Neuronal stem cell (in vitro differentiated cells): ENCODE data around the gene PFKP.

Experiments
- DNase-seq: peaks from one replicate; pipeline ENCODE4 v3.0.0-alpha.2; 2013; ENCODE audit warnings: low spot score
- H2AFZ ChIP-seq: one replicate; pipeline ENCODE4 v1.6.1; 2013; ENCODE audit warnings: mild to moderate bottlenecking, low read length, inconsistent platforms
- H2AK5ac ChIP-seq: 2 replicates; pipeline ENCODE4 v1.6.1; 2013; ENCODE audit warnings: low read depth, mild to moderate bottlenecking, inconsistent platforms, low read length, moderate library complexity, mixed read lengths
- H2BK120ac ChIP-seq: 2 replicates; pipeline ENCODE4 v1.6.1; 2013; ENCODE audit warnings: low read depth, mild to moderate bottlenecking, inconsistent platforms, low read length, moderate library complexity, mixed read lengths
- H2BK12ac ChIP-seq: one replicate; pipeline ENCODE4 v1.6.1; 2013; ENCODE audit warnings: low read length, inconsistent platforms
- H2BK15ac ChIP-seq: 2 replicates; pipeline ENCODE4 v1.6.1; 2013; ENCODE audit warnings: mild to moderate bottlenecking, low read length, inconsistent platforms, mixed read lengths
- H2BK5ac ChIP-seq: one replicate; pipeline ENCODE4 v1.6.1; 2013; ENCODE audit warnings: inconsistent platforms, mild to moderate bottlenecking, low read length, moderate library complexity
- H3K14ac ChIP-seq: one replicate; pipeline ENCODE4 v1.6.1; 2013; ENCODE audit warnings: low read length, inconsistent platforms
- H3K18ac ChIP-seq: 2 replicates; pipeline ENCODE4 v1.6.1; 2013; ENCODE audit warnings: low read length, inconsistent platforms
- H3K23ac ChIP-seq: 2 replicates; pipeline ENCODE4 v1.6.1; 2013; ENCODE audit warnings: low read depth, mild to moderate bottlenecking, mixed read lengths, low read length, inconsistent platforms; ENCODE audit not compliant: poor library complexity
- H3K27ac ChIP-seq: replicated peaks from 3 replicates; pipeline ENCODE4 v1.5.1; 2013; ENCODE audit warnings: low read length, inconsistent platforms
- H3K27me3 ChIP-seq, 3 experiments: 2 replicates each; pipeline ENCODE4 v1.6.1; 2013; ENCODE audit warnings: low read length in 3 of 3, mild to moderate bottlenecking in 2 of 3, inconsistent platforms in 1 of 3, low read depth in 1 of 3, mixed read lengths in 1 of 3, moderate library complexity in 1 of 3; ENCODE audit not compliant: control insufficient read depth in 3 of 3, insufficient read depth in 3 of 3
- H3K36me3 ChIP-seq, 2 donors: replicated peaks in 1 of 2; 2 replicates each; pipeline ENCODE4 v1.6.1; 2013; ENCODE audit warnings: low read length in 2 of 2; ENCODE audit not compliant: control insufficient read depth in 2 of 2, insufficient read depth in 2 of 2
- H3K4ac ChIP-seq: 2 replicates; pipeline ENCODE4 v1.6.1; 2013; ENCODE audit warnings: inconsistent platforms, mild to moderate bottlenecking, low read length, moderate library complexity
- H3K4me1 ChIP-seq, 2 donors: 1 replicate in 1 of 2; 2 replicates in 1 of 2; pipeline ENCODE4 v1.6.1; 2013; ENCODE audit warnings: low read length in 2 of 2, low read depth in 1 of 2; ENCODE audit not compliant: control insufficient read depth in 2 of 2, insufficient read depth in 1 of 2
- H3K4me2 ChIP-seq: one replicate; pipeline ENCODE4 v1.6.1; 2013; ENCODE audit warnings: mild to moderate bottlenecking, low read length, inconsistent platforms; ENCODE audit not compliant: insufficient read depth, poor library complexity, severe bottlenecking
- H3K4me3 ChIP-seq, 2 donors: 2 replicates each; pipeline ENCODE4 v1.5.1; 2013; ENCODE audit warnings: low read length in 2 of 2, mild to moderate bottlenecking in 2 of 2, inconsistent platforms in 1 of 2, moderate library complexity in 1 of 2
- H3K79me1 ChIP-seq: one replicate; pipeline ENCODE4 v1.6.1; 2013; ENCODE audit warnings: low read depth, mild to moderate bottlenecking, inconsistent platforms, low read length, moderate library complexity
- H3K9ac ChIP-seq: one replicate; pipeline ENCODE4 v1.6.1; 2013; ENCODE audit warnings: mild to moderate bottlenecking, low read depth, low read length, inconsistent platforms; ENCODE audit not compliant: poor library complexity
- H3K9me3 ChIP-seq, 2 donors: replicated peaks in 1 of 2; 2 replicates each; pipeline versions ENCODE3 to v1.6.1; 2013; ENCODE audit warnings: low read length in 2 of 2, mild to moderate bottlenecking in 2 of 2, inconsistent platforms in 1 of 2, low read depth in 1 of 2, mixed read lengths in 1 of 2, moderate library complexity in 1 of 2; ENCODE audit not compliant: control insufficient read depth in 2 of 2, insufficient read depth in 1 of 2
- H4K8ac ChIP-seq: one replicate; pipeline ENCODE4 v1.6.1; 2013; ENCODE audit warnings: low read depth, mild to moderate bottlenecking, inconsistent platforms, low read length, moderate library complexity
- H4K91ac ChIP-seq: one replicate; pipeline ENCODE4 v1.6.1; 2013; ENCODE audit warnings: low read length, low read depth, mild to moderate bottlenecking, inconsistent platforms; ENCODE audit not compliant: poor library complexity
- WGBS, 2 donors: extraction: QIAGEN DNeasy Blood & Tissue Kit; methylation state at CpG; one replicate each; pipeline ENCODE4 v1.1.7; 2013; ENCODE audit warnings: missing lambda C conversion rate in 2 of 2, mixed read lengths in 1 of 2; ENCODE audit not compliant: insufficient read length in 2 of 2, insufficient replicate concordance in 1 of 2; ENCODE audit errors: extremely low coverage in 2 of 2; 5-methylcytosine and 5-hydroxymethylcytosine counted together

The PFKP gene

DNA sequence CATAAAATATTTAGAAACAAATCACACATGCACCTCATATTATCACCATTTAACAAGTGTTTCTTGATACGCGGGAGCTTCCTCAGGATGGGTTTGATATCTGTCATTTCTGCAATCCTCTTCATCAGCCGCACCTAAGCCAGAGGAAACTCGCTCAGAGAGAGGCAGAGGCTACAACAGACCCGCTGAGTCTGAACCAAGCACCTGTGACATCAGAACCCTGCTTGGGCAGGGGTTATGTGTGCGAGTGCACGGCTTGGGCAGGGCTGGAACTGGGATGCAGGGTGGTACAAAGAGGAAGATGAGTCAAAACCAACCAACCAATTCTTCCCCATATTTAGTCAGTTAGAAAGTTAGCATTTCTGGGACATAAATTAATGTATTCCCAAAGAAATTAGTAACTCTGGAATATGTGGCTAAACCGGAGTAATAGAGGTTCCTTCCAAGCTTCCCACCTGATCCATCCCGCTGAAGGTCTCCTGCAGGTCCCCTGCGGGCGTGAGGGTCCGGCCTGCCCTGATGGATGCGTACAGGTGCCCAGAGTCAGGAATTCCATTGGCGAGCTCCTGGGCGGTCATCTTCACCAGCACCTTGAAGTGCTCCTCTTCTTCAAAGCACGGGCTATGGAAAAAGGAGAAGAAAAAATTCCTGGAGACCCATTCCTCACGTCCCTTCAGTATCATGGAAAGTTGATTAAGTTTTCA is 79.9 kb downstream of the PFKP start:
- H3K27ac ChIP-seq, result no peak overlapping the region
- no peak overlapping the region for H2BK5ac ChIP-seq
- H3K79me1 ChIP-seq, result no peaks in the 10 kb centered on the region
- H4K91ac ChIP-seq, result no peak overlapping the region
- no peak overlapping the region for H2BK120ac ChIP-seq
- H3K27me3 ChIP-seq, result no peaks in the 10 kb centered on the region
- no peak overlapping the region for H3K18ac ChIP-seq
- no peak overlapping the region for H3K9ac ChIP-seq
- H3K36me3 ChIP-seq, result peaks cover 26 to 97% of the 10 kb centered on the region in 2 donors
- H3K4me2 ChIP-seq, result no peak overlapping the region
- H2BK15ac ChIP-seq, result no peak overlapping the region
- H4K8ac ChIP-seq, result no peak overlapping the region
- no peak overlapping the region for H3K23ac ChIP-seq
- WGBS, 2 donors, result no CpG with 5 or more reads among the region's 17 CpGs
- no peaks in the 10 kb centered on the region for H3K9me3 ChIP-seq
- no peaks in the 10 kb centered on the region for H3K4me1 ChIP-seq
- H2BK12ac ChIP-seq, result no peak overlapping the region
- H3K14ac ChIP-seq, result no peak overlapping the region
- H2AFZ ChIP-seq, result no peak overlapping the region
- H2AK5ac ChIP-seq, result no peak overlapping the region
- H3K4ac ChIP-seq, result no peak overlapping the region
- no peak overlapping the region for H3K4me3 ChIP-seq
- no peak for DNase-seq

DNA sequence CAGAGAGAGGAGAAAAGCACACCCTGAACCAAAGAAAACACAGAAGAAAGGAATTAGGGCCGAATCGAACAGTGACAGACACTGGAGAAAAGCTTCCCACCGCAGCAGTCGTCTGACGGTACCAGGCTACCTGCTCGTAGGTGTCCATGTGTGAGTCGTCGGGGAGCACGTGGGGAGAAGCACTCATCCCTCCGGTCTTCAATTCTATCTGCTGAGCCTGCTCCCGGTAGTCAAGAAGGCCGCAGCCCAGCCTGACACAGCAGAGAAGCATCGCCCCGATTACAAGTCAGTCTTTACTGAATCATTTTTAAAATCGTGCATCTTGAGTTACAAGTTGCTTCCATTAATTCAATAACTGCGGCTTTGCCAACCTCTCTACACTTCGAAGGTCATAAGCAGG is 80.7 kb downstream of the PFKP start:
- no peaks in the 10 kb centered on the region for H3K27me3 ChIP-seq
- H2BK12ac ChIP-seq, result no peak overlapping the region
- no peak overlapping the region for H3K18ac ChIP-seq
- WGBS, 2 donors, result no CpG with 5 or more reads among the region's 17 CpGs
- H2BK15ac ChIP-seq, result no peak overlapping the region
- H3K4me2 ChIP-seq, result no peak overlapping the region
- no peak overlapping the region for H2AFZ ChIP-seq
- no peaks in the 10 kb centered on the region for H3K79me1 ChIP-seq
- H4K91ac ChIP-seq, result no peak overlapping the region
- H3K14ac ChIP-seq, result no peak overlapping the region
- H2BK5ac ChIP-seq, result no peak overlapping the region
- H2BK120ac ChIP-seq, result no peak overlapping the region
- no peak overlapping the region for H3K4ac ChIP-seq
- H3K4me3 ChIP-seq, result no peak overlapping the region
- no peaks in the 10 kb centered on the region for H3K4me1 ChIP-seq
- no peak overlapping the region for H3K9ac ChIP-seq
- H3K9me3 ChIP-seq, result no peaks in the 10 kb centered on the region
- H4K8ac ChIP-seq, result no peak overlapping the region
- H3K36me3 ChIP-seq, result peaks cover 26 to 97% of the 10 kb centered on the region in 2 donors
- H2AK5ac ChIP-seq, result no peak overlapping the region
- no peak overlapping the region for H3K23ac ChIP-seq
- DNase-seq, result no peak
- H3K27ac ChIP-seq, result no peak overlapping the region

DNA sequence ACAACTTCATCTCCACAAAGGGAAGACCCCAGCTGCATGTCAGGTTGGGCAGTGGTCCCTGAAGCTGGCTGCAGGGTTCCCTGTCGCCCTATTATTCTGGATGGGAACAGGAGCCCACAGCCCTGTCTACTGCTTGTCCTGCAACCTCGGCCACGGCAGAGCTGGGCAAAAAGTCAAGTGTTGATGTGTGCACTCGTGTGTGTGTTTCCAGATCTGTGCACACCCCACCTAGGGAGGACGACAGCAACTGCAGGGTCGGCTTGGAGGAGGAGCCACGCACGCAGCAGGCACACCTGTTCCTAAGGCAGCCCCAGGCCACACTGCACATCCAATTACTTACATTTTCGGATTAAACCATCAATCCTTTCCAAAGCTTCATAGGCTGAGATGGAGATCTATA is 81.6 kb downstream of the PFKP start:
- Histone ChIP-seq H3K4me1 (no peaks in the 10 kb centered on the region), H3K27me3 (no peaks in the 10 kb centered on the region), H3K4ac (no peak overlapping the region), H3K9me3 (no peaks in the 10 kb centered on the region), H3K4me3 (no peak overlapping the region), H3K4me2 (no peak overlapping the region), H3K14ac (no peak overlapping the region), H2AFZ (no peak overlapping the region), H2BK15ac (no peak overlapping the region), H2BK5ac (no peak overlapping the region), H2BK12ac (no peak overlapping the region), H3K36me3 (peaks cover 22 to 96% of the 10 kb centered on the region in 2 donors), H4K91ac (no peak overlapping the region), H2BK120ac (no peak overlapping the region), H3K79me1 (no peaks in the 10 kb centered on the region), H3K23ac (no peak overlapping the region), H2AK5ac (no peak overlapping the region), H3K27ac (no peak overlapping the region), H3K18ac (no peak overlapping the region), H4K8ac (no peak overlapping the region), H3K9ac (no peak overlapping the region)
- DNase-seq, result no peak
- no CpG with 5 or more reads among the region's 9 CpGs for WGBS, 2 donors

GRCh38 chr10:3149918-3150317 is 82.6 kb downstream of the PFKP start:
- Histone ChIP-seq H2AFZ (no peak overlapping the region), H4K8ac (no peak overlapping the region), H3K23ac (no peak overlapping the region), H3K18ac (no peak overlapping the region), H3K14ac (no peak overlapping the region), H2BK12ac (no peak overlapping the region), H4K91ac (no peak overlapping the region), H3K79me1 (no peaks in the 10 kb centered on the region), H3K4me1 (no peaks in the 10 kb centered on the region), H2BK5ac (no peak overlapping the region), H3K4ac (no peak overlapping the region), H3K4me3 (no peak overlapping the region), H2BK120ac (no peak overlapping the region), H2AK5ac (no peak overlapping the region), H3K36me3 (peaks cover 25 to 96% of the 10 kb centered on the region in 2 donors), H3K4me2 (no peak overlapping the region), H3K27me3 (no peaks in the 10 kb centered on the region), H2BK15ac (no peak overlapping the region), H3K27ac (no peak overlapping the region), H3K9me3 (no peaks in the 10 kb centered on the region), H3K9ac (no peak overlapping the region)
- WGBS, 2 donors, result no CpG with 5 or more reads among the region's 11 CpGs
- DNase-seq, result no peak
